Activated naive CD4-positive, alpha-beta T cell treated with Interleukin-2 at 50 U/mL for 16 hours (primary cell): ENCODE results near the gene PPP6R3.
"Not testable (repeated sequence)": the region's sequence is repeated elsewhere in the genome, so short reads cannot be mapped to it uniquely, and the experiment has no call there.

Experiments
- DNase-seq: peaks from one replicate; pipeline ENCODE4 v3.0.0-alpha.2; 2020

The PPP6R3 gene

GRCh38 chr11:68621826-68622225 is 161.3 kb downstream of the PPP6R3 start:
- DNase-seq = no peak

- not testable (repeated sequence) for DNase-seq
These were observed 163.2 kb downstream of the PPP6R3 start for GRCh38 chr11:68623706-68624105.

GRCh38 chr11:68625069-68625468 is 164.5 kb downstream of the PPP6R3 start:
- not testable (repeated sequence) for DNase-seq

GRCh38 chr11:68626236-68626635 is 165.7 kb downstream of the PPP6R3 start:
- not testable (repeated sequence) for DNase-seq

GRCh38 chr11:68628837-68629236 is 168.3 kb downstream of the PPP6R3 start:
- DNase-seq = not testable (repeated sequence)

- not testable (repeated sequence) for DNase-seq
These were observed 171.8 kb downstream of the PPP6R3 start for GRCh38 chr11:68632375-68632774.

- DNase-seq = peak; percentile 21
These were observed 172.2 kb downstream of the PPP6R3 start for GRCh38 chr11:68632802-68633201.

- DNase-seq = not testable (repeated sequence)
These were observed 174.1 kb downstream of the PPP6R3 start for GRCh38 chr11:68634606-68635005.

- not testable (repeated sequence) for DNase-seq
These were observed 174.6 kb downstream of the PPP6R3 start for GRCh38 chr11:68635172-68635571.

- DNase-seq = not testable (repeated sequence)
These were observed 175.3 kb downstream of the PPP6R3 start for GRCh38 chr11:68635883-68636282.

GRCh38 chr11:68639322-68639721 is 178.8 kb downstream of the PPP6R3 start:
- not testable (repeated sequence) for DNase-seq

GRCh38 chr11:68641880-68642279 is 181.3 kb downstream of the PPP6R3 start:
- DNase-seq = no peak

GRCh38 chr11:68643585-68643984 is 183.0 kb downstream of the PPP6R3 start:
- no peak for DNase-seq

- no peak for DNase-seq
These were observed 186.3 kb downstream of the PPP6R3 start for GRCh38 chr11:68646832-68647231.

GRCh38 chr11:68649851-68650555 is 189.5 kb downstream of the PPP6R3 start:
- DNase-seq = no peak

GRCh38 chr11:68650801-68651200 is 190.2 kb downstream of the PPP6R3 start:
- no peak for DNase-seq

- DNase-seq = no peak
These were observed 190.8 kb downstream of the PPP6R3 start for GRCh38 chr11:68651208-68651984.

GRCh38 chr11:68651985-68652682 is 191.6 kb downstream of the PPP6R3 start:
- DNase-seq = no peak

- no peak for DNase-seq
These were observed 192.2 kb downstream of the PPP6R3 start for GRCh38 chr11:68652683-68653156.

GRCh38 chr11:68653486-68654430 is 193.2 kb downstream of the PPP6R3 start:
- no peak for DNase-seq

GRCh38 chr11:68654978-68655377 is 194.4 kb downstream of the PPP6R3 start:
- DNase-seq = no peak

GRCh38 chr11:68655406-68655805 is 194.9 kb downstream of the PPP6R3 start:
- no peak for DNase-seq
